Cardiac fibroblast (primary cell): Measurements from ENCODE around the gene ABCA12.

Experiments used
- DNase-seq, 2 donors: peaks; one replicate each; pipeline versions ENCODE4 v3.0.0 to v3.0.0-alpha.2; 2010; ENCODE audit warnings: low read depth in 2 of 2
- H3K4me3 ChIP-seq, 2 donors: replicated peaks in 1 of 2; 1 replicate in 1 of 2; 2 replicates in 1 of 2; pipeline ENCODE4 v1.5.1; 2011; ENCODE audit warnings: low read depth in 2 of 2, low read length in 2 of 2, mild to moderate bottlenecking in 2 of 2, moderate library complexity in 1 of 2
- TF ChIP-seq, protein P1 (sequence below): IDR thresholded peaks from one replicate; pipeline ENCODE4 v1.5.1; 2011; ENCODE audit warnings: low read depth, mild to moderate bottlenecking, low read length, inconsistent platforms

ABCA12 gene

DNA sequence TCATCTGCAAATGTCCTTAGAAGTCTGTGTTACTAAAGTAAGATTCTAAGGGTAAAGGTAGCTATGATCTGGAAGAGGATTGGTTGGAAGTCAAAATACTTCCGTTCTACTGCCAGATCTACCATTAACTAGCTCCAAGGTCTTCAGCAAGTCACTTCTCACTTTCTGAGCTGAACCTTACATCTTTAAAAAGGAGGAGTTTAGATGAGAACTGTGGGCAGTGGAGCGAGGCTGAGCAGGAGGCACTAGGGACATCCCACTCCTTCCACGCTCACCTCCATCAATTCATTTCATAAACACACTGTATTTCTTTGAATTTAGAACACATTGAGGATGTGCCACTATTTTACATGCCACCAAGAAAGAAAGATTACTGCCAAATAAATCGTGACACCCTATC, 143.0 kb downstream of the ABCA12 start:
- no peak for DNase-seq
- H3K4me3 ChIP-seq, result no peak overlapping the region
- TF ChIP-seq, protein P1, sequence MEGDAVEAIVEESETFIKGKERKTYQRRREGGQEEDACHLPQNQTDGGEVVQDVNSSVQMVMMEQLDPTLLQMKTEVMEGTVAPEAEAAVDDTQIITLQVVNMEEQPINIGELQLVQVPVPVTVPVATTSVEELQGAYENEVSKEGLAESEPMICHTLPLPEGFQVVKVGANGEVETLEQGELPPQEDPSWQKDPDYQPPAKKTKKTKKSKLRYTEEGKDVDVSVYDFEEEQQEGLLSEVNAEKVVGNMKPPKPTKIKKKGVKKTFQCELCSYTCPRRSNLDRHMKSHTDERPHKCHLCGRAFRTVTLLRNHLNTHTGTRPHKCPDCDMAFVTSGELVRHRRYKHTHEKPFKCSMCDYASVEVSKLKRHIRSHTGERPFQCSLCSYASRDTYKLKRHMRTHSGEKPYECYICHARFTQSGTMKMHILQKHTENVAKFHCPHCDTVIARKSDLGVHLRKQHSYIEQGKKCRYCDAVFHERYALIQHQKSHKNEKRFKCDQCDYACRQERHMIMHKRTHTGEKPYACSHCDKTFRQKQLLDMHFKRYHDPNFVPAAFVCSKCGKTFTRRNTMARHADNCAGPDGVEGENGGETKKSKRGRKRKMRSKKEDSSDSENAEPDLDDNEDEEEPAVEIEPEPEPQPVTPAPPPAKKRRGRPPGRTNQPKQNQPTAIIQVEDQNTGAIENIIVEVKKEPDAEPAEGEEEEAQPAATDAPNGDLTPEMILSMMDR, result no peak

DNA sequence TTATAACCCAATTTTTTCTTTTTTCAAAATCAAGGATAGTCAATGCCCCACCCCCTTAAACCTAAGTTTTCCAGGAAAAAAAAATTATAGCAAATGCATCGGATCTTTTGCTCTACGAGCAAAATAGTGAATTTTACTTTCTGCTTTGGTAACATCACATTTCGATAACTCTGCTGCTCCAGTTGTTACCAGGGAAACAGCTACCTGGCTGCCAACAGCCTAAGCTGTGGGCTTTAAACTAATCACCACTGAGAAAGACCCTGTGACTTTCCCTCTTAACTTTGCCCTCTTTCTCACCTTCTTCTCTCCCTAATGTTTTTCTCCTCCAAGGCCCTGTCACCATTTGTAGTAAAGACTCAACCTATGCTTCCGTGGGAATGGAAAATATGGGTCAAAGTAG, 145.5 kb downstream of the ABCA12 start:
- DNase-seq, result no peak
- TF ChIP-seq, protein P1, result no peak
- H3K4me3 ChIP-seq, result no peak overlapping the region

DNA sequence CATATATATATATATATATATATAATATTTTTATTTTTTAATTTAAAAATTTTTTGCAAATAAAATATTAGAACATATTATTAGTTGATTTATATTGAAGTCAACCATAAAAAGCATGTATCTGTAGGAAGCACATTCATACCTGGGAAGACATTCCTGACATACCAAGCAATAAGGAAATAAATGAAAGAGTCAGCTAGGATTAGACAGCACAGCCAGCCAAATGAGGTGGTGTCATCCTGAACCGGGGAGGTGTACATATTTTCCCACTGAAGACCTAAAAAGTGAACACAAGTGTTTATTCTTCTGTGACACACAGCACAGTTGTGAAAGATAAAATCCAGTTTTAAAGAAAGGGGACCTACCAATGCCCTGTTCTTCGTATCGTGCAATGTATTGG, 149.2 kb downstream of the ABCA12 start:
- H3K4me3 ChIP-seq, result no peak overlapping the region
- TF ChIP-seq, protein P1, result no peak
- DNase-seq, result no peak

DNA sequence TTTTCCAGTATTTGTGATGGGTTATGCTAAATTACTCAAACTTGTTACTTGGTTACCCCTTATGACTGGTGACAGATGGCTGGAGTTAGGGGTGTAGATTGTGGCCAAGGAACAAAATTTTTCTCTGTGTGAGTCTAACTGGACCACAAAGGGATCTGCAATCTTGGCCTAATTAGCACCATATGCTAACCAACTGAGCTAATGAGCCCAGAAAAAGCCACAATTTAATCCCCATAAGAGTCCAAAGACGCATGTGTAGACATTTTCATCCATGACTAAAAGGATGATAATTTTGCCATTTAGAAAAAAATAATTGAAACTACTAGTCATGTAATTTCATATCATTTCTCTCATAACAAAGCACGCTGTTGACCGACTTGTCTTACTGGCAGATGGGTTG, 151.2 kb downstream of the ABCA12 start:
- TF ChIP-seq, protein P1, result no peak
- no peak overlapping the region for H3K4me3 ChIP-seq
- DNase-seq, result no peak

DNA sequence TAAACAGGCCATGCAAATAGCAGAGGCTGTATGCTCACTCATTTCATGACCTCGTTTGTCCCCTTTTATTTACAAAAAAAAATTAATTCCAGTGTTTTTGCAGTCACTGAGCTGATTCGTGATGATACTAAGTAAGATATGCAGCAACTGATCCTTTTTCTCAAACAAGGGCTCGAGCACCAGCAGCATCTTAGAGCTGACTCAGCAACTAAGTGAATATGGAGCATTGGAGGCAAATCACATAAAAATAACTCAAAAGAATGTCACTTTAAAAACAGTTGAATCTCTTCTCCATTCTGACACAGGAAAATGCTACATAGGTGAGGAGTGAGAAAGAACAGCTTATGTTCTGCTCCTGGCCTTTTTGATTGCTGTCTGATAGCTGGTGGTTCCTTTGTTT, 152.8 kb downstream of the ABCA12 start:
- H3K4me3 ChIP-seq, result no peak overlapping the region
- TF ChIP-seq, protein P1, result no peak
- no peak for DNase-seq

DNA sequence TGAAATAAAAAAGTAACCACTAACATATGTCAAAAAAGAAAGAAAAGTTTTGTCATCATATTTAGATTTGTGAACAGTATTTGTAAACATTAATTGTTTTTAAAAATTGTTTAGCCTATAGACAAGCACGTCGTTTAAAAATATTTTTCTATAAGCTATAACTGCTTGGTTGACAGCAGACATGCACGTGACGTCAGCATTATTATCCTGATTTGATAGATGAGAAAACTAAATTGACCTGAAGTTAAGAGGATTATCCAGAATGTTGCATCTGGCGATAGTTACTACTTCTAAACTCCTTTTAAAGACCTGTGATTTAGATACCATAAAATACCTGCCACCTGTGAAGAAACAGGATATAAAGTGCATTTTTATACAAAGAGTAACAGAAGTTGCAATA, 172.0 kb downstream of the ABCA12 start:
- TF ChIP-seq, protein P1, result no peak
- DNase-seq, result no peak
- H3K4me3 ChIP-seq, result no peak overlapping the region

DNA sequence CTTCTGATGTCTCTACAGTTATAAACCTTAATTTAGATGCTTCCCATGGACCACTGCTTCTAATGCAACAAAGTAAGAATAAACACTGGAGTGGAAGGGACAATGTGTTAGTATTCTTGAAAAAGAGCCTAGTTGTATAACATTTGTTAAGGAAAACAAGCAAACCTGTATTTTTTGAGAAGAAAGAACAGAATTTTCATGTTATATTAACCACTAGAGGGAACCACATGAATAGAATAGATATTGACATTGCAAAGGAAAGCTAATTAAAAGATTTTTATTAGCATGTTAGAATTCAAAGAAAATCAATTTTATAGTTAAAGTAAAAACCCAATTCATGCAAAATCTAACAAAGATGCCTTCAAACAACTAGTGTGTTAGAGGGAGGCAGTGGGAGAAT, 177.7 kb downstream of the ABCA12 start:
- TF ChIP-seq, protein P1, result no peak
- peak; percentile 2 to 8 for DNase-seq
- H3K4me3 ChIP-seq, result no peak overlapping the region
